Esophagus (tissue), 2 donors: Measurements from ENCODE around the gene POR. TPM values are rescaled to one million over a fixed set of nuclear protein-coding genes. Genes with fewer than 3 reads are reported as not detected.
A peak's percentile ranks its signal among the peaks of the same experiment; 100 is the strongest.

Experiments
- H3K27ac ChIP-seq, 2 donors: one replicate each; pipeline ENCODE4 v1.5.1; 2013; ENCODE audit warnings: low read depth in 2 of 2, mild to moderate bottlenecking in 2 of 2, inconsistent platforms in 1 of 2, low read length in 1 of 2, moderate library complexity in 1 of 2
- H3K27me3 ChIP-seq, 2 donors: one replicate each; pipeline ENCODE4 v1.6.1; 2013; ENCODE audit warnings: low read length in 2 of 2, control low read depth in 1 of 2, mild to moderate bottlenecking in 1 of 2; ENCODE audit not compliant: insufficient read depth in 2 of 2, control insufficient read depth in 1 of 2
- H3K36me3 ChIP-seq, 2 donors: one replicate each; pipeline ENCODE4 v1.6.1; 2013; ENCODE audit warnings: low read length in 1 of 2; ENCODE audit not compliant: control insufficient read depth in 2 of 2, insufficient read depth in 2 of 2
- H3K4me1 ChIP-seq, 2 donors: one replicate each; pipeline ENCODE4 v1.6.1; 2013; ENCODE audit warnings: low read length in 1 of 2; ENCODE audit not compliant: control insufficient read depth in 2 of 2, insufficient read depth in 2 of 2
- H3K4me3 ChIP-seq, 2 donors: one replicate each; pipeline ENCODE4 v1.5.1; 2013; ENCODE audit warnings: low read length in 2 of 2, mild to moderate bottlenecking in 2 of 2, low read depth in 1 of 2, moderate library complexity in 1 of 2
- H3K9me3 ChIP-seq, 2 donors: one replicate each; pipeline ENCODE4 v1.6.1; 2013; ENCODE audit warnings: mild to moderate bottlenecking in 2 of 2, low read depth in 1 of 2, low read length in 1 of 2, moderate library complexity in 1 of 2; ENCODE audit not compliant: control insufficient read depth in 2 of 2, insufficient read depth in 1 of 2
- WGBS, 2 donors: extraction: QIAGEN DNeasy Blood & Tissue Kit; methylation state at CpG; one replicate each; pipeline ENCODE4 v1.1.7; 2013; 5-methylcytosine and 5-hydroxymethylcytosine counted together
- polyA plus RNA-seq, 2 donors: library from polyadenylated mRNA; stranded (reverse); fragments of 200-250 nt; gene quantifications; one replicate each; pipeline ENCODE4 v1.2.3, GENCODE V29; 2013
- donor health status: healthy with polysubstance abuse.
- donor health status: Bipolar disorder and iron deficiency.

POR gene
- polyA plus RNA-seq, 2 donors, result 94.5 to 102 TPM

DNA sequence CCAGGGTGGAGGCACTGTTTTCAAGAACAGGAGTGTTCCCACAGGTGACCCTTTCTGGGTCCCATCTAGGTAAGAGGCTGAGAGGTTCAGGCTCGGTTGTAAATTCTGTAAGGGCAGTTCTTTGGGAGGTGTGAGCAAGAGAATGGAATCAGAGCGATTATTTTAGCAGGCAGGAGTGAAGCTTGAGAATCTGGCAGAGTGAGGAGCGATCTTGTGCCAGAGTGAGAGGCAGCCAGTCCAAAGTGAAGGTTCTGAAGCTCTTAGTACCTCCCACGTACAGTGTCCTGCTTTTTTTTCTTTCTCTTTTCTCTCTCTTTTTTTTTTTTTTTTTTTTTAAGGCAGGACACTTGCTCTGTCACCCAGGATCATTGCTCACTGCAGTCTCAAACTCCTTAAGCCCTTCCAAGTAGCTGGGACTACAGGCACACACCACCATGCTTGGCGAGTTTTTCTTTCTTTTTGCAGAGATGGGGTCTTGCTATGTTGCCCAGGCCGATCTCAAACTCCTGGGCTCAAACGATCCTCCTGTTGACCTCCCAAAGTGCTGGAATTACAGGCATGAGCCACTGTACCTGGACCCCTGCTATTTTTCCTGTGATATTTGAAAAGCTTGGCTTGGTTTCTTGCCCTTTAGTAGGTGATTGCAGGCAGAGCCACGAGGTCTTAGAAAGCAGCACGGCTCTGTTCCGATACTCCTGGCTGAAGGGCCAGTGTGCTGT, 10.9 kb downstream of the POR start:
- no peaks in the 10 kb centered on the region for H3K27me3 ChIP-seq
- WGBS, 2 donors, result 75 to 80% methylated on average over 10 of the region's 10 CpGs
- peaks cover 0 to 6% of the 10 kb centered on the region in 2 donors for H3K36me3 ChIP-seq
- no peak overlapping the region for H3K4me3 ChIP-seq
- no peaks in the 10 kb centered on the region for H3K9me3 ChIP-seq
- no peak overlapping the region for H3K27ac ChIP-seq
- H3K4me1 ChIP-seq, result peaks cover 0 to 3% of the 10 kb centered on the region in 2 donors

DNA sequence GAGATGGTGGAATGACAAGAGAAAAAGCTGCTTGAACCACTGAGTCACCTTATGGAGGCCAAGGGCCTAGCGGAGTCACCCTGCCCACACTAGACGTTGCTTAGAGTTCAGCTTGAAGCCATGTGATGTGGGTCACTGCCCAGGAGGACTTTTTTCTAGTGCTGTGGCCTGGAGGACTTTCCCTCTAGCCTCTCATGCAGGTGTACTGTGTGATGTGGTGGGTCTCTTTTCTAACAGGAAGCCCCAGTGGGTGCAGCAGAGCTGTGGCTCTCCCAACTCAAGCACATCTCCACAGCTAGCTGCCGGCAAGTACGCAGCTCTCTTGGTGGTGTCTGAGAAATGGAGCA, 13.6 kb downstream of the POR start:
- Histone ChIP-seq H3K4me1 (peaks cover 3% of the 10 kb centered on the region in 2 donors), H3K9me3 (no peaks in the 10 kb centered on the region), H3K36me3 (peaks cover 0 to 3% of the 10 kb centered on the region in 2 donors), H3K27ac (no peak overlapping the region), H3K27me3 (no peaks in the 10 kb centered on the region), H3K4me3 (no peak overlapping the region)
- 77 to 89% methylated on average over 4 of the region's 4 CpGs for WGBS, 2 donors

DNA sequence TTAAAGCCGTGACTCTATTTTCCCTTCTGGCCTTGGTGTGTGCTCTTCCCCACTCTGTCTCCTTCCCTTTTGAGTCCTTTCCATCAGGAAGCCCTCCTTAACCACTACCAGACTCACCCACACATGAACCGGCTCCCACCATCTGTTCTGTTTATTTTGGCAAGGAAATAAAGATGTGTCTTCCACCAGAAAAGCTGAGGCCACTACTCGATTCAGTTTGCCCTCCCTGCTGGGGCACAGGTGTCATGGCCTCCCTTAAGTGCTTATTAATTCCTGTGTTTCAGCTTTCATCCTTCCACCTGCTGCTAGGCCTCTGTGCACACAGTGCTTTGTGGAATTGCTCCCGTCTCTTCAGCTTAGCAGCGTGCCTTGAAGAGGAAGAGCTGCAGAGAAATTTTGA, 16.7 kb downstream of the POR start:
- WGBS, 2 donors, result 62 to 63% methylated on average over 5 of the region's 5 CpGs
- Histone ChIP-seq H3K4me1 (peaks cover 3 to 7% of the 10 kb centered on the region in 2 donors), H3K36me3 (peaks cover 0 to 3% of the 10 kb centered on the region in 2 donors), H3K27me3 (no peaks in the 10 kb centered on the region), H3K4me3 (no peak overlapping the region), H3K27ac (no peak overlapping the region), H3K9me3 (no peaks in the 10 kb centered on the region)

DNA sequence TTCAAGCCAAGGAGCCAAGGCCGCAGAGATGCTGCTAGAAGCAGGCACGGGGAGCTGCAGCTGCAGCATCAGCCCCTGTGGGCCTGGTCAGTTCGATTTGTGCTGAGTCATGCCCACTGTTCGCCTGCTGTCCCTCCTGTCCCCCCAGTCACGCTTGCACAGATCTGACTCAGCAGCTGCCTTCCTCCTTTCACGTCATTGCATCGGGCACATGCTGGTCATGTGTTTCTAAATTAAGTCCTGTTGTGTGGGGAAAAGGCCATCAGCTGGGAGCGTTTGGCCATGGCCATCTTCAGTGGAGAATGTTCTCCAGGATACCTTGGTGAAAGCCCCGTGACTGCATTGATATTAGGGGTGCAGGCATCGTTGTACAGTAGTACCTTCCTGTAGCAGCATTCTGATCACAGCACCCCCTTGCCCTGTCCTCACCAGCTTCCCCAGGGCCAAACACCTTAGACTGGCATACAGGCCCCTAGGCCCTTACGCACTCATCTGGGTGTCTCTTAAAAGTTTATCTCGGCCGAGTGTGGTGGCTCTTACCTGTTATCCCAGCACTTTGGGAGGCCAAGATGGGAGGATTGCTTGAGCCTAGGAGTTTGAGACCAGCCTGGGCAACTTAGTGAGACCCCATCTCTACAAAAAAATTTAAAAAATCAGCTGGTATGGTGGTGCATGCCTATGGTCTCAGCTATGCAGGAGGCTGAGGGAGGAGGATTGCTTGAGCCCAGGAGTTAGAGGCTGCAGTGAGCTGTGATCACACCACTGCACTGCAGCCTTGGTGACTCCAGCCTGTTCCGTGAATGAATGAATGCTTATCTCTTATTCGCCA, 23.2 kb downstream of the POR start:
- 80% methylated on average over 15 of the region's 15 CpGs for WGBS, 2 donors
- Histone ChIP-seq H3K27me3 (no peaks in the 10 kb centered on the region), H3K9me3 (no peaks in the 10 kb centered on the region), H3K27ac (no peak overlapping the region), H3K4me3 (no peak overlapping the region), H3K36me3 (no peaks in the 10 kb centered on the region), H3K4me1 (peaks cover 2 to 17% of the 10 kb centered on the region in 2 donors)

DNA sequence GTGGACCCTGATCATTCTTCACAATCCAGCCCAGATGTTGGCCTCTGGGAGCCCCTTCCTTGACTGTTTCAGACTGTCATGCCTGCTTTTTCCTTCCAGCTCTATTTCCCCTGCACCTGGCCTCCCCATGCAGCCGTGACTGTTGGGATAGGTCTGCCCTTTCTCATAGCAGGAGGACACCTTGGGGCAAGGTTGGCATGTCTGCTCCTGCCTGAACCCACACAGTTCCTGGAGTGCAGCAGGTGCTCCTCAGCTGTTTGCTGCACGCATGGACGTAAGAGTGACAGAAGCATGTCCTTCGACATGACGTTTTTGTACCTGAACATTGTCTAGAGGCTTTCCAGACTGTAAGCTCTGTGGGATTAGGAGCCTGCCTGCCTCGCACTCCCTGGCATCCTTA, 24.0 kb downstream of the POR start:
- WGBS, 2 donors, result 52 to 80% methylated on average over 6 of the region's 6 CpGs
- no peak overlapping the region for H3K4me3 ChIP-seq

DNA sequence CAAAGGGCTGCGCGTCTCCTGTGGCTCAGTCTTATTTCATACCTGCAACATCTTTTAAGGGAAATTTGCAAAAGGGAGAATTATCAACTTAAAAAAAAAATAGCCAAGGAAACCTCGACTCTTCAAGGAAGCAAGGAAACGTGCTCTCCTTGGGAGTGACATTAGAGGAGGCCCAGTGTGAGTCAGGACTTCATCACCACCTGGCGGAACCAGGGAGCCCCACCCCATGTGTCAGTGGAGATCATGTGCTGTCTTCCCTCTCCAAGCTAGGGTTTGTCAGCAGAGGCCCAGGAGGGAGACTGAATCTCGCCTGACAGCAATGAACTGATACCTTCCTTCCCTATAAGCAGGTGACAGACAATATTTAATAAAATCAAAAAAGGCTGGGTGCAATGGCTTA, 28.9 kb downstream of the POR start:
- Histone ChIP-seq H3K27me3 (no peaks in the 10 kb centered on the region), H3K36me3 (peaks cover 2% of the 10 kb centered on the region in 2 donors), H3K4me3 (no peak overlapping the region), H3K27ac (peak overlapping the region; percentile 89 to 93), H3K4me1 (peaks cover 2 to 18% of the 10 kb centered on the region in 2 donors), H3K9me3 (no peaks in the 10 kb centered on the region)
- WGBS, 2 donors, result 67 to 77% methylated on average over 6 of the region's 6 CpGs

More for the DNA sequence above, 24.0 kb downstream of the POR start:
- peak overlapping the region in 1 of 2 donors; percentile 47 for H3K27ac ChIP-seq
- H3K9me3 ChIP-seq, result no peaks in the 10 kb centered on the region
- H3K27me3 ChIP-seq, result no peaks in the 10 kb centered on the region
- no peaks in the 10 kb centered on the region for H3K36me3 ChIP-seq
- peaks cover 2 to 17% of the 10 kb centered on the region in 2 donors for H3K4me1 ChIP-seq

DNA sequence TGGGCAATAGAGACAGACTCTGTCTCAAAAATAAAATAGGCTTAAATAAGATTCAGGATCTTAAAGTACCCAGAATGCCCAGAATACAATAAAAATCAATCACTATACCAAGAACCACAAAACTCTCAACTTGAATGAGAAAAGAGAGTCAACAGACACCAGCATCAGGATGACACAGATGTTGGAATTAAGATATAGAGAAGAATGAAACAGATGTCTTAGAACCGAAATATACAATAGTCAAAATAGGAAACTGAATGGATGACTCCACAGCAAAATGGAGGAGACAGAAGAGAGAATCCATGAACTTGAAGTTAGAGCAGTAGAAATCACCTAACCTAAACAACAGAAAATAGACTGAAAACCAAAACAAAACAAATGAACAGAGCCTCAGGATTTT, 29.6 kb downstream of the POR start:
- Histone ChIP-seq H3K4me3 (no peak overlapping the region), H3K4me1 (peaks cover 2 to 14% of the 10 kb centered on the region in 2 donors), H3K27me3 (no peaks in the 10 kb centered on the region), H3K9me3 (no peaks in the 10 kb centered on the region), H3K27ac (peak overlapping the region; percentile 89 to 93), H3K36me3 (peaks cover 2% of the 10 kb centered on the region in 2 donors)
- 94 to 100% methylated on average over 1 of the region's 1 CpG for WGBS, 2 donors

DNA sequence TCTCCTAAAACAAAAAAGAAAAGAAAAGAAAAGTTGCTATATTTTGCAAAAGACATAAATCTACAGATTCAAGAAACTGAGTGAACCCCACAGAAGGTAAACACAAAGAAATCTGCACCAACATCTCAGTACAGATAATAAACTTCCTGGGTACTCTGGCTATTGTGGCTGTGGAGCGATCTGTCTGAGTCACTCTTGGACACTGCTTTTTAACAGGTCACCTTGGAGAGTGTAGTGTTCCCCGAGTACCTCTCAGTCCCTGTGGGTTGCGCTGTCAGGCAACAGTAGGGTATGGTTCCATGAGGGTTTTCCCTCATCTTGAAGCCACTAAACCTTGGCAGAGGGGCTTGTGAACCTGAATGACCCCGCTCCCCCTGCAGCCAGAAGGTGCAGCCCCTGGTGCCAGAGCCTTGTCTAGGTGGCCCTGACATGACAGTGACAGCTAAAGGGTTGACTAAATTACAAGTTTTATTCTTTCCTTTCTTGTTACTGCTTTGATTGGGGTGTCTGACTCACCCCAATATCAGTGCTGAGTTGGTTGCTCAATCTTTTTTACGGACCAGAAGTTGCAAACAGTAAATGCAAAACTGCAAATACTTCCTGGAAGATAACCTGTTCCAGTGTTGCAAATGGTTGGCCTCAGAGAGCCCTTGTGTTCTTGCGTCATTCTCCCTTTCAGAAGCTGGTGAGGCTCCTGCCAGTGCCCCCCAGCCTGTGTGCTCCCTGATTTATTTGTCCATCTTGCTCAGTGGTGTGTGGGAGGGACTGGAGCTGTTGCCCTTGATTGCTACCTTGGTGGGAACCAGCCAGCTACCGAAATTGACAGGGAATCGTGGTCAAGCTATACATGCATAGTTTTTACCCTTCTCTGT, 30.6 kb downstream of the POR start:
- peaks cover 2% of the 10 kb centered on the region in 2 donors for H3K36me3 ChIP-seq
- 73 to 76% methylated on average over 8 of the region's 8 CpGs for WGBS, 2 donors
- peaks cover 2 to 14% of the 10 kb centered on the region in 2 donors for H3K4me1 ChIP-seq
- no peak overlapping the region for H3K4me3 ChIP-seq
- no peaks in the 10 kb centered on the region for H3K27me3 ChIP-seq
- peak overlapping the region; percentile 89 to 97 for H3K27ac ChIP-seq
- no peaks in the 10 kb centered on the region for H3K9me3 ChIP-seq

DNA sequence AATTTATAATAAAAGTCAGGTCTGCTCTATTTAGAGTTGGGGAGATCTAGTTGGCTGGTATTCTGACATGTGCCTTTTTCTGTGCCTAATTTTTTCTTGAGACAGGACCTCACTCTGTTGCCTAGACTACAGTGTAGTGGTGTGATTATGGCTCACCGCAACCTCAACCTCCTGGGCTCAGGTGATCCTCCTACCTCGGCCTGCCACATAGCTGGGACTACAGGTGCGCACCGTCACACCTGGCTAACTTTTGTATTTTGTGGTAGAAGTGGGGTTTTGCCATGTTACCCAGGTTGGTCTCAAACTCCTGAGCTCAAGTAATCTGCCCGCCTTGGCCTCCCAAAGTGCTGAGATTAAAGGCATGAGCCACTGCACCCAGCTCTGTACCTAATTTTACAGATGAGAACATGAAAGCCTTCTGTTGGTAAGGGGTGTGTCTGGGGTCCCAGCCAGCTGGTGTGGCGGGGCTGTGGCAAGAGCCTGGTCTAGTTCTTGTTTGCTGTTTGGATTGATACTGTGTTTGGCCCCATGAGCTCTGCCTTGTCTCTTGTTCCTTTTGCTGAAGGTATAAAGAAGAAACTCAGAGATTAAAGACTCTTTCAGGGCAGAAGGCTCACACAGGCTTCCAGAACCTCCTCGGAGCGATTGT, 31.4 kb downstream of the POR start:
- Histone ChIP-seq H3K9me3 (no peaks in the 10 kb centered on the region), H3K36me3 (peaks cover 2% of the 10 kb centered on the region in 2 donors), H3K27ac (peak overlapping the region; percentile 89 to 97), H3K4me1 (peaks cover 2 to 14% of the 10 kb centered on the region in 2 donors), H3K27me3 (no peaks in the 10 kb centered on the region), H3K4me3 (no peak overlapping the region)
- 76 to 78% methylated on average over 8 of the region's 8 CpGs for WGBS, 2 donors
